GM21526 (cell line): ENCODE results near the gene MYOC.
"Not testable (repeated sequence)": the region's sequence is repeated elsewhere in the genome, so short reads cannot be mapped to it uniquely, and the experiment has no call there.

Experiments used
- ATAC-seq: cut with Tn5 transposase; IDR thresholded peaks from one replicate; pipeline ENCODE4 v1.9.1; 2021; ENCODE audit warnings: moderate library complexity; ENCODE audit not compliant: unreplicated experiment, low FRiP score

The MYOC gene

DNA sequence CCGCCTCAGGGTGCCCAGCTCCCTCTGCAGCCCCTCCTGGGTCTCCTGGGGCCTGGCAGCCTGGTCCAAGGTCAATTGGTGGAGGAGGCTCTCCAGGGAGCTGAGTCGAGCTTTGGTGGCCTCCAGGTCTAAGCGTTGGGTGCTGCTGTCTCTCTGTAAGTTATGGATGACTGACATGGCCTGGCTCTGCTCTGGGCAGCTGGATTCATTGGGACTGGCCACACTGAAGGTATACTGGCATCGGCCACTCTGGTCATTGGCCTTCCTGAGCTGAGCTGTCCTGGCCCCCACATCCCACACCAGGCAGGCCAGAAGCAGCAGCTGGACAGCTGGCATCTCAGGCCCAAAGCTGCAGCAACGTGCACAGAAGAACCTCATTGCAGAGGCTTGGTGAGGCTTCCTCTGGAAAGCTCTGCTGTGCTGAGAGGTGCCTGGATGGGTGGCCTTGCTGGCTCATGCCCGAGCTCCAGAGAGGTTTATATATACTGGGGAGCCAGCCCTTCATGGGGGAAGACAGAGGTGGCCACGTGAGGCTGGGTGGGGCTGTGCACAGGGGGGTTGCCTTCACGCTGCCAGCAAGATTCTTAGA is at the start of gene MYOC:
Gene MYOC, minus strand, starts transcription at position 455 of the 589 bp plus-strand sequence. Its CDS starts 77 bp downstream, at position 378.
- ATAC-seq = no peak

DNA sequence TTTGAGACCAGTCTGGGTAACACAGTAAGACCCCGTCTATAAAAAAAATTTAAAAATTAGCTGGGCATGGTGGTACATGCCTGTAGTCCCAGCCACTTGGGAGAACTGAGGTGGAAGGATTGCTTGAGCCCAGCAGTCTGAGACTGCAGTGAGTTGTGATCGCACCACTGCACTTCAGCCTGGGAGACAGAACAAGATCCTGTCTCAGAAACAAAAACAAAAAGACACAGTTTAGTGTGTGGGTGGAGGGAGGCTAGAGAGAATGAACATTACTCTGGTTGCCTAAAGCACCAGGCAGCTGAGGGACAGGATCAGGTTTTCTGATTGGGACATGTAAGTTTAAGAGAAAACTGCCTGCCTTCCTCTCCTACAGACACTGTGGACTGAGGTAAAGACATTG is 47.0 kb upstream of the MYOC start:
- no peak for ATAC-seq

DNA sequence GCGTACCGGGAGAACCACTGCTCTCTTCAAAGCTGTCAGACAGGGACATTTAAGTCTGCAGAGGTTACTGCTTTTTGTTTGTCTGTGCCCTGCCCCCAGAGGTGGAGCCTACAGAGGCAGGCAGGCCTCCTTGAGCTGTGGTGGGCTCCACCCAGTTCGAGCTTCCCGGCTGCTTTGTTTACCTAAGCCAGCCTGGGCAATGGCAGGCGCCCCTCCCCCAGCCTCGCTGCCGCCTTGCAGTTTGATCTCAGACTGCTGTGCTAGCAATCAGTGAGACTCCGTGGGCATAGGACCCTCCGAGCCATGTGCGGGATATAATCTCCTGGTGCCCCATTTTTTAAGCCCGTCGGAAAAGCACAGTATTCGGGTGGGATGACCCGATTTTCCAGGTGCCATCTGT is 43.3 kb upstream of the MYOC start:
- ATAC-seq = not testable (repeated sequence)

DNA sequence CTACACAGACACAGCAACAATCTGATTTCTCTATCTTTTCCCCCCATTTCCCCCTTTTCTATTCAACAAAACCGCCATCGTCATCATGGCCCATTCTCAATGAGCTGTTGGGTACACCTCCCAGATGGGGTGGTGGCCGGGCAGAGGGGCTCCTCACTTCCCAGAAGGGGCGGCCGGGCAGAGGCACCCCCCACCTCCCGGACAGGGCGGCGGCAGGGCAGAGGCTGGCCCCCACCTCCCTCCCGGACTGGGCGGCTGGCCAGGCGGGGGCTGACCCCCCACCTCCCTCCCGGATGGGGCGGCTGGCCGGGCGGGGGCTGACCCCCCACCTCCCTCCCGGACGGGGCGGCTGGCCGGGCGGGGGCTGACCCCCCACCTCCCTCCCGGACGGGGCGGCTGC is 41.1 kb upstream of the MYOC start:
- ATAC-seq = not testable (repeated sequence)

DNA sequence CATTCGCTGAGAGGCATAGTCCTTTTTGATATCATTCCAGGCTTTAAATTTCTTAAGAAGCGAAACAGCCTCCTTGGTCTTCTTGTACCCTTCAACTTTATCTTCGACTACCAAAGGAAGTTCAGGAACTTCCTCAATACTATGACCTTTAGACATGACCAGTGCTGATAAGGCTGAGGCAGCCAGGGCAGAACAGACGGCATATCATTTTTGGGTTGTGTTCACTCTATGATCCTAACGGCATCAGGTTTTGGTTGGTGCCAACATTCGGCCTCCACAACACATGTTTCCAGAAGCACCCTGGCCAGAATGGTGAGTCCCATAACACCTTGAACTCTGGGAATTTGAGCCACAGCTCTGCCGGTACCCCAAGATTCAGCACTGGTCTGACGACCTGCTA is 31.4 kb upstream of the MYOC start:
- ATAC-seq = no peak

DNA sequence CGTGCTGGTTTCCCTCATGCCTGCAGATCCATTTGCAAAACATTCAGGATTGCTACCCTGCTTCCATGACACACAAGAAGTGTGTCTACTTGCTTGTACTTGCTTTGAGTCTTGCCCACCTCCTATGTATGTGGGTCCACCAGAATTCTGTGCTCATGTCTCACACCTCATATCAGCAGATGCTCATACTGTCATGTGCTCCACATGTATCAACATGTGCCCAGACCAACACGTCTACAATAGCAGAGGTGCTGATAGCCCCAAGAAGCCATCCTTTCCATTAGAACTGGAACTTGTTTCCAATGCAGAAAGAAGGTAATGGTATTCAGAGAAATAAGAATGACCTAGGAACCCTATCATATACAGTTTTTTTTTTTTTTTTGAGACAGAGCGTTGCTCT is 27.9 kb upstream of the MYOC start:
- ATAC-seq = no peak

DNA sequence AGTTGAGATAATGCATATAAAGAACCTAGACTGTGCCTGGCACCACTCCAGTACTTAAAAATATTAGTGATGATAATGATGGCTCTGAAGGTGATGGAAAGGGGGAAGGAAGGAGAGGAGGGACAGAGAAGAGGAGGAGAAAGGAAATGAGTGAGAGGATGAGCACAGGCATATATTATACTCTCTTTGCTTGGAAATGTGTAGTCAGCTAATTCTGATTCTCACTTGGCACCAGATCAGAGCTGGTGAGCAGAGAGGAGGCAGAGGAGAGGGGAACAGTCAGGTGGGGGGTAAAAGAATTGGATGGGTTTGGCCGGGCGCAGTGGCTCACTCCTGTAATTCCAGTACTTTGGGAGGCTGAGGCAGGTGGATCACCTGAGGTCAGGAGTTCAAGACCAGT is 24.3 kb upstream of the MYOC start:
- ATAC-seq = no peak

DNA sequence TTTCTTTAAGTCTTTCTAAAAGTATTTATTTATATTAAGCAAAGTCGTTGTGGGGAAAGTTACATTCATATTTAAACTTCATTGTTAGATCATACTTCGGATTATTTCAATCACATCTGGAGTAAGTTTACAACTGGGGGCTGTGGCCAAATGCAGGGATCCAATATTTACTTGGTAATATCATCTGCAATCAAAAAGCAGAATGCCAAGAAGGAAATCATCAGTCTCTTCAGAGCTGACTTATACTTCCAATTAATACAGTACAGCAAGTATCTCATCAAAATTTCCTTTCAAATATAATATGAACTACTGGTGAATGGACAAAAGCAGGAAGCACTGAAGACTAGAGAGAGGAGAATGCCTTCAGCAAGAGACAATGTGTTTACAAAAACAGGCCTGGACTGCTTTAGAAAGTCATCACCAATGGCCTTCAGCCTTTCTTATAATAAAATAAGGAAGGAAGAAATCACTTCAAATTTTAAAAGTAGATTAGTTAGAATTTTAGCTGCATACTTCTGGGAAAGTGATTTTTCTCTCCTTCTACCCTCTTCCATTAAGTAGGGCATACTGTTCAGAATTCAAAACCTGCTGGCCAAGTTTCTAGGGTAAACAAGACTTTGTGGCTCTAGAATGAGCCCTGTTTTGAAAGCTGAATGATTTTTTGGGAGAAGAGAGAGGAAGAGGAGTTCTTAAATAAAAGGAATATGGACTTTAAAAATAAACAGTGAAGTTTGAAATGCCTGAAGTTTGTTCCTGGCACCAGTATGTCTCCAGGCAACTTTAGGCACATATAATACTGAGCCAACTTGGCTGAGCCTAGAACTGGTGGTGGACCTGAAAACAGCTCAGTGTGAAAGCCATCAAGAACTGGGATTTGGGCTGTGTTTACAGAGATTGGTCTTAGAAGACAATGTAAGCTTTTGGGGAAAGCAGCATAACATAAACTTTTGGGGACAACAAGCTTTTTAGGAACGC is 22.2 kb upstream of the MYOC start:
- no peak for ATAC-seq

DNA sequence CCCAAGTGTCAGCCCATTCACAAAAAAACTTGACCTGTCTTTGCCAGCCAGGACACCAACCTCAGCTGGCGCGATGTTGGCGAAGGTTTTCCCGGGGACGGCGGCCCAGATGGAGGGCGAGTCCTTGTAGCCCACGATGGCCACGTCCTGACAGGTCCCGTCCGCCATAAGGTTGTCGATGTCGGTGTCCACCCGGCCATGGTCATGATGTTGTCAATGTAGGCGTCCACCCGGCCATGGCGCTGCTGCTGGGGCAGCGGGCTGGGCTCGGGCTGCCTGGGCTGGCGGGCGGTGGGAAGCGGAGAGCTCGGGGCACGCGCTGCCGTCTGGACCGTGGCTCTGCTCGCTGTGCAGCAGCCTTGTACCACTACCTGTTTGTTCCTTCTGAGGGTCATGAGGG is 18.3 kb upstream of the MYOC start:
- ATAC-seq = no peak

DNA sequence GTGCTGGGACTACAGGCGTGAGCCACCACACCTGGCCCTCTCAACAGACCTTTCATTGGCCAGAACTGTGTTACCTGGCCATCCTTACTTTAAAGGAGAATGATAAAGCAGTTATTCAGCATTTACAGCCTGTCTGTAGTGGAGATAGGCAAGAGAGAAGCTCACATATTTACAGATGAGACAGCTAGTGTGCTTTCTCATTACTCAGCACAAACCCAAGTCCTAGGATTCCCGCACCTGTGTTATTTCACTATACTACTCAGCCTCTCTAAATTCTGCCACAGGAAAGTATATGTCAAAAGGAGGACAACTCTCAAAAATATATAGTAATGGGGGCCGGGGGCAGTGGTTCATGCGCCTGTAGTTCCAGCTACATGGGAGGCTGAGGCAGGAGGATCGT is 15.9 kb upstream of the MYOC start:
- ATAC-seq = no peak

DNA sequence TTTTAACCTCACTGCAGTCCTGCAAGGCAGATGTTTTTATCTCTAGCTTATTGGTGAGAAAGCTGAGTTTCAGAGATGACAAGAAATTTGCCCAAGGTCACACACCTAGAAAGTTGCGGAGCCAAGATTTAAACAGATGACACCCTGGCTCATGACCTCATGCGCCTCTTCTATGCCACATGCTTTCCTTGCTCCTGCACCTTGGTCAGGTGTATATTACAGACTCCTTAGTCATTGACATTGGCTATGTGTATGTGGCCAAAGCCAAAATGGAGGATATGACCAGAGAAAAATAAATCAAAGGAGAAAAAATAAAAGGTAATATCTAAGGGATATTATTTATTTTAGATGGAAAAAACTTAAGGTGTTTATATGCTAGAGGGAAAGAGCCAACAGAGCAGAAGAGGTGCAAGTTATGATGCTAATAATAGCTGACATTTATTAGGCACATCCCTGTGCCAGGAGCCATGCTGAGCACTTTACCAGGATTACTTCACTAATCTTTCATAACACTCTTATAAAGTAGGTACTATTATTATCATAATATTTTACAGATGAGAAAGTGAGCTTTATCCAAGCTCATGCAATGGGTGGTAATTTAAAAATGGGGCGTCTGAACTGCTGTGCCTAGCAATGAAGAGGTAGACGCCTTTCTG is 13.8 kb upstream of the MYOC start:
- no peak for ATAC-seq

DNA sequence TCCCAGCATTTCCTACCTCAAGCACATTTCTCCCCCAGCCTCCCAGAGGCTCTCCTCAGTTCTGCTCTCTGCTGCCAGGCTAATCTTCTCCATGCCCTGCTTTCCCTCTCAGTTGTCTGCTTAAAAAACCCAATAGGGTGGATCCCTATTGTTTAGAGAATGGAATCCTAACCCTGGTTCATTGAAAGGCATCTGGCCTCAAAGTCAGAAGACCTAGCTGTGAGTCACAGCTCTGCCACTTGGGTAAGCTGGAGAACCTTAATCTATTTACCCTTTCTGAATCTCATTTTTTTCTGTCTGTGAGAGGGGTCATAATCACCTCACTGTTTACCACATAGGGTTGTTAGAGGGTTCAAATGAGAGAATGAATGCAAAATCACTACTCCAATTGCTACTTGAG is 12.5 kb upstream of the MYOC start:
- ATAC-seq = no peak

DNA sequence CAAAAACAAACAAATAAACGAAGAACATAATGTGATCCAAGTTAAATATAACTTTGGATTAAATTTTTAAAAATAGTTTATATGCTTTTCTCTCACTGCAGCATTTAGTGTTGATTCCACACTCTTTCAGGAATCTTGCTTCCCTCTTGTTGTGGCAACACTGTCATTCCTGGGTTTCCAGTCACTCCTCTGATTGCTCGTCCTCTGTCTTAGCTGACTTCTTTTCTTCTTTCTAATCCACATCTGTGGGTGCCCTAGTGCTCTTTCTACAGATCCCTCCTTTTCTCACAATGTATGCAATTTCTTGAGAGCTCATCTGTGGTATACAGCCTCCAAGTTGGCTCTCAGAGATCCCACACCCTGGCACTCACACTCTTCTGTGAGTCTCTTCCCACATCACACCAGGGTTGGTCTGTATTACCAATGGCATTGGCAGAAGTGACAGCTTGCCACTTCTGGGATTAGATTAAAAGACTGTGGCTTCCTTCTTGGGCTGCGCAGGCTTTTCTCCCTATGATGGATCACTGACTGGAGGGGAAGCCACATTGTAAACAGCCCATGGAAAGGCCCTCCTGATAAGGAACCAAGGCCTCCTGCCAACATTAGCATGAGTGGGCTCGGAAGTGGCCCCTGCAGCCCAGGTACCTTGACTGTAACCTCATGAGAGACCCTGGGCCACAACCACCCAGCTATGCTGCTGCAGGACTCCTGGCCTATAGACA is 11.5 kb upstream of the MYOC start:
- ATAC-seq = no peak

DNA sequence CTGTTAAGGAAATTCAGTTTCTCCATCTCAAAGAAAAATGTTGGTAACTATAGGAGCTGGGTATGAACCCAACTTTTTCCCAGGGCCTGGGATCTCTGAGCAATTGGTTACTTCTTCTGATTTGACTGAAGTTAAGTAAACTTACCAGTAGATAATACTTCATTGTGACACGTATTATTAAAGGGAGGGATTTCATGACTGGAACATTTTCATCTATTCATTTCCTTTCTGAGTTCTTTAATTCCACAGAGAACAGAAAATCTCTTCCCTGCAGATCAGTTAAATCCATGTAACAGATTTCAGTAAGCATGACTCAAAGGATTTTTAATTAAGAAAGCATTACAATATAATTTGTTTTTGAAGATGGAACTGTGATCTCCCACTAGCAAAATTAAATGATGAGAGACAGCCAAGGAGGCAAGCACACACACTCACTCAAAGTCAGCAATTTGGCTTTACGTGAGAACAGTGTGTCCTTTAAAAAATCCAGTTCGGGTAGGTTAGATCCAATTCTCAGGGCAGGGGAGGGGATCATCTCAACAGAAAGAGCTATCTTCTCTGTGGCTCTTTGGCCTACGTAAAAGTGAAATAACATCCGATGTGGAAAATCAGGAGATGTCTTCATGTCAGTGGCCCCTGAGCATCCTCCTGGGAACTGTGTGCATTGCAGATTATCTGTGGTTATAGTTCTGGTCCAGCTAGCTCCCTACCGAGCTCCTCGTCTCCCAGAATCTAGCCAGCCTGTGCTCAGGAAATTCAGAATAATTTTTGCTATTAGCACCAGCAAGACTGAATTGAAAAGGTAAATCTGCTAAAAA is 10.8 kb upstream of the MYOC start:
- no peak for ATAC-seq

DNA sequence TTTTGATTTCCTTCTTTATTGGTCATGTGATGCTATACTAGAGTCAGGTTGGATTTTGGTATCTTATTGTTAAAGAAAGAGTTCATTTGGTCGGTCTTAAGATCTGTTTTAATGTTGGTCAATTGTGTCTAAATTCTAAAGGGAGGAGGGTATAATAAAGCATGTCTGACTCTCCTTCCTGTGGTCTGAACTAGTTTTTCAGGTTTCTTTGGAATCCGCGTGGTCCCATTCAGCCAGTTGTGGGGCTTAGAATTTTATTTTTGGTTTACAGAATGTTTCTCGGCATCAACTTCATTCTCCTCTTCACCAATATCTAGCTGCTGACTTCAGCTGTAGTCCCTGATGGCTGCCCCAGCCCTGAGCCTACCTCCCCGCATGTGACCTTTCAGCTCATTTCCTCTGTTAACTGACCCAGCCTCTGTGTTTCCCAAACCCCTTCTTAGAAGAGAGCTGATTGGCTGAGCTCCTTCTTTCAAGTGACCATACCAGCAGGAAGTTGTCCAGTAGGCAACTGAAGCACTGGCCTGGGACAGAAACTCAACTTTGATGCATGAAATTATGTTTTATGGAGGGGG is 8.7 kb upstream of the MYOC start:
- no peak for ATAC-seq

DNA sequence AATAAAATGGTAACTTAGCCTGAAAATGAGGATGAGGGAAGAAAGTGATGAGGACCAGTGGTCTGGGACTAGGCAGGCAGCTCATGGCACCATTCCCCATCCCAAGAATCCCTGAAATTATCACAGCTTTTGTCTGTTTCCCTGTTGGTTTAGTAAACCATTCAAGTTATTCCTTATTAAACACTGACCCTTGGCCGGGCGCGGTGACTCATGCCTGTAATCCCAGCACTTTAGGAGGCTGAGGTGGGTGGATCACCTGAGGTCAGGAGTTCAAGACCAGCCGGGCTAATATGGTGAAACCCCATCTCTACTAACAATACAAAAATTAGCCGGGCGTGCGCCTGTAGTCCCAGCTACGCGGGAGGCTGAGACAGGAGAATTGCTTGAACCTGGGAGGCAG is 3.7 kb upstream of the MYOC start:
- not testable (repeated sequence) for ATAC-seq

DNA sequence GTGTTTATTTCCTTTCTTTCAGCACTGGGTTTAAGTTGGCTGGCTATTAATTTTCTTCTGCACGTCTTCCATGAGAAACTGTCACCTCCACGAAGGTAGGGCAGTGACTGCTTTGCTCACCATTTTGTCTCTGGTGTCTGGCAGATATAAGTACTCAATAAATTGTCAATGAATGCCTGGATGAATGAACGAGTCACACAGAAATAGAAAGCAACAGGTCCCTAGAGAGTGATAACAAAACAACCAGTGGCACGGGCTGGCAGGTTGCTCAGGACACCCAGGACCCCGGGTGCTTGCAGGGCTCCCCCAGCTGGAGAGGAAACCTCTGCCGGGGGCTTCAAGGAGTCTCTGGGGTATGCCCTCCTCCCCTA is 3.2 kb upstream of the MYOC start:
- no peak for ATAC-seq

DNA sequence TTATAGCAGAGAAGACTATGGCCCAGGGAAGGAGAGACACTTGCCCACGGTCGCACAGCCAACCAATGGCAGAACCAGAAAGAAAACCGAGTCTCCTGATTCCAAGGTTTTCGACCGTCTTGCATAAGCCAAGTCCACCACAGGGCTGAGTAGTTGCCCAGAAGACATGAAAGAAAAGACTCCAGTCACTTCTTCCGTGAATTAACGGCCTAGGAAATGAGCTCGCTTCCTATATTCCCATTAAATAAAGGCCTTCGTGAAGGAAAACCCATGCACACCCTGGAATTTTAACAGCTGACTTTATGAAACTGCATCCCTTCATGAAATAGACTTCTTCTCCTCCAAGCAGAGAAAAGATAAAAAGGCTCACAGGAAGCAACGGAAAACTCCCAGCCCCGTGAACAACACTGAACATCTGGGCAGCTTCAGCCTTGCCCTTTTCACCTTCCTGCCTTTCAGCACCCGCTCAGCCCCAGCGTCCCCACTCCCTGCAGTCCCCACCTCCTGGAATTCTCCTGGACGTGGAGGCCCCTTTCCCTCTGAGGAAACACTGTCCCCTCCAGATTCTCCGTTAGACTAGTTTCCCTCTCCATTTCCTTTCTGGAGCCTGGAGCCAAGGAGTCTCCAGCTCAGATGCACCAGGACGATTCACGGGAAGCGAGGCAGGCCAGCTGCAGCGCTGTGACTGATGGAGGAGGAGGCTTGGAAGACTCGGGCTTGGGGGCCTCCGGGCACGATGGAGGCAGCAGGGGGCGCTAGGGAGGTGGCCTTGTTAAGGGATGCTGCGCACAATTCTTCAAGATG is 2.7 kb upstream of the MYOC start:
- no peak for ATAC-seq
